OCI-LY1 (cell line): ENCODE data around the gene NDUFA12.

Source experiments
- H2AFZ ChIP-seq: fragments of 200-600 bp; sonication (generic), shearing (Covaris generic); 2 replicates; pipeline ENCODE4 v1.6.0; 2014; ENCODE audit warnings: antibody characterized with exemption, mild to moderate bottlenecking, low read length
- H3F3A ChIP-seq: fragments of 200-600 bp; sonication (generic), shearing (Covaris generic); 2 replicates; pipeline ENCODE4 v1.6.0; 2014; ENCODE audit warnings: mild to moderate bottlenecking, antibody characterized with exemption, low read length, moderate library complexity; ENCODE audit not compliant: insufficient read depth
- H3K27ac ChIP-seq: fragments of 200-600 bp; sonication (generic); 2 replicates; pipeline ENCODE4 v1.5.1; 2014; ENCODE audit warnings: low read length, mixed run types, mild to moderate bottlenecking, low read depth; ENCODE audit not compliant: poor library complexity, severe bottlenecking
- H3K27me3 ChIP-seq: fragments of 200-600 bp; sonication (generic); 2 replicates; pipeline ENCODE4 v1.6.0; 2014; ENCODE audit warnings: antibody characterized with exemption, mild to moderate bottlenecking, low read length, moderate library complexity; ENCODE audit not compliant: insufficient read depth
- H3K36me3 ChIP-seq: fragments of 200-600 bp; sonication (generic); 2 replicates; pipeline ENCODE4 v1.6.1; 2014; ENCODE audit warnings: mild to moderate bottlenecking, antibody characterized with exemption, low read length, moderate library complexity, mixed read lengths; ENCODE audit not compliant: insufficient read depth
- H3K4me1 ChIP-seq: fragments of 200-600 bp; sonication (generic); 2 replicates; pipeline ENCODE4 v1.5.1; 2014; ENCODE audit warnings: mild to moderate bottlenecking, low read length, moderate library complexity; ENCODE audit not compliant: insufficient read depth, severe bottlenecking
- H3K4me2 ChIP-seq: fragments of 200-600 bp; sonication (generic), shearing (Covaris generic); 2 replicates; pipeline ENCODE4 v1.6.1; 2014; ENCODE audit warnings: low read length
- H3K4me3 ChIP-seq: fragments of 200-600 bp; sonication (generic); 2 replicates; pipeline ENCODE4 v1.5.1; 2014; ENCODE audit warnings: low read length, low read depth, mild to moderate bottlenecking, mixed read lengths; ENCODE audit not compliant: poor library complexity, severe bottlenecking
- H3K79me2 ChIP-seq: fragments of 200-600 bp; shearing (Covaris generic); 2 replicates; pipeline ENCODE4 v1.6.1; 2016; ENCODE audit warnings: mixed run types, low read length, mixed read lengths; ENCODE audit not compliant: insufficient read depth
- H3K9ac ChIP-seq: fragments of 200-600 bp; sonication (generic), shearing (Covaris generic); 2 replicates; pipeline ENCODE4 v1.6.1; 2014; ENCODE audit warnings: mild to moderate bottlenecking, low read length, mixed read lengths
- H3K9me2 ChIP-seq: fragments of 200-600 bp; sonication (generic), shearing (Covaris generic); 2 replicates; pipeline ENCODE4 v1.6.1; 2014; ENCODE audit warnings: low read depth, mild to moderate bottlenecking, low read length, mixed read lengths
- H3K9me3 ChIP-seq: fragments of 200-600 bp; shearing (Covaris generic); 2 replicates; pipeline ENCODE4 v1.6.1; 2014; ENCODE audit warnings: low read length, mixed read lengths
- H4K20me1 ChIP-seq: fragments of 200-600 bp; sonication (generic), shearing (Covaris generic); 2 replicates; pipeline ENCODE4 v1.6.0; 2016; ENCODE audit warnings: mild to moderate bottlenecking, low read length; ENCODE audit not compliant: insufficient read depth
- CTCF ChIP-seq: fragments of 200-600 bp; sonication (generic), shearing (Covaris generic); IDR thresholded peaks from 2 replicates; pipeline ENCODE4 v1.5.1; 2017; ENCODE audit warnings: mild to moderate bottlenecking, antibody characterized with exemption, low read length, moderate library complexity, mixed read lengths
- EZH2 ChIP-seq: fragments of 200-600 bp; sonication (generic), shearing (Covaris generic); IDR thresholded peaks from 2 replicates; pipeline ENCODE4 v1.8.0; 2017; ENCODE audit warnings: borderline replicate concordance, mixed run types, mild to moderate bottlenecking, antibody characterized with exemption, low read length, moderate library complexity, mixed read lengths

NDUFA12 gene

GRCh38 chr12:94963649-94964048, 39.8 kb downstream of the NDUFA12 start:
- no peak overlapping the region for H3K4me3 ChIP-seq
- H3K9me2 ChIP-seq, result no peaks in the 10 kb centered on the region
- no peak overlapping the region for H3K4me2 ChIP-seq
- H3K9ac ChIP-seq, result no peak overlapping the region
- no peaks in the 10 kb centered on the region for H3F3A ChIP-seq
- H3K27ac ChIP-seq, result no peak overlapping the region
- H3K27me3 ChIP-seq, result no peaks in the 10 kb centered on the region
- H4K20me1 ChIP-seq, result no peaks in the 10 kb centered on the region
- TF ChIP-seq CTCF (no peak), EZH2 (no peak)
- H3K36me3 ChIP-seq, result no peaks in the 10 kb centered on the region
- H2AFZ ChIP-seq, result no peak overlapping the region
- H3K4me1 ChIP-seq, result no peaks in the 10 kb centered on the region
- H3K79me2 ChIP-seq, result no peaks in the 10 kb centered on the region
- H3K9me3 ChIP-seq, result no peaks in the 10 kb centered on the region

- Histone ChIP-seq H3K9ac (no peak overlapping the region), H3K27me3 (no peaks in the 10 kb centered on the region), H3K9me2 (no peaks in the 10 kb centered on the region), H3K9me3 (no peaks in the 10 kb centered on the region), H4K20me1 (no peaks in the 10 kb centered on the region), H3K36me3 (no peaks in the 10 kb centered on the region), H3F3A (no peaks in the 10 kb centered on the region), H3K79me2 (no peaks in the 10 kb centered on the region), H3K27ac (no peak overlapping the region), H3K4me1 (no peaks in the 10 kb centered on the region), H2AFZ (no peak overlapping the region), H3K4me3 (no peak overlapping the region), H3K4me2 (no peak overlapping the region)
- TF ChIP-seq CTCF (no peak), EZH2 (no peak)
Measured at GRCh38 chr12:94962670-94963069, 40.8 kb downstream of the NDUFA12 start.

- H2AFZ ChIP-seq, result no peak overlapping the region
- no peak overlapping the region for H3K9ac ChIP-seq
- no peaks in the 10 kb centered on the region for H3K9me2 ChIP-seq
- no peak overlapping the region for H3K4me3 ChIP-seq
- TF ChIP-seq CTCF, result no peak
- no peak for TF ChIP-seq EZH2
- no peaks in the 10 kb centered on the region for H3K9me3 ChIP-seq
- no peaks in the 10 kb centered on the region for H4K20me1 ChIP-seq
- H3K79me2 ChIP-seq, result no peaks in the 10 kb centered on the region
- no peak overlapping the region for H3K4me2 ChIP-seq
- H3K36me3 ChIP-seq, result no peaks in the 10 kb centered on the region
- H3K27me3 ChIP-seq, result no peaks in the 10 kb centered on the region
- no peaks in the 10 kb centered on the region for H3F3A ChIP-seq
- no peak overlapping the region for H3K27ac ChIP-seq
- no peaks in the 10 kb centered on the region for H3K4me1 ChIP-seq
Measured at GRCh38 chr12:94961911-94962310, 41.6 kb downstream of the NDUFA12 start.
